ENCODE data around the gene HNRNPH2. TPM values are rescaled to one million over a fixed set of nuclear protein-coding genes. Genes with fewer than 3 reads are reported as not detected.

HNRNPH2 gene, protein sequence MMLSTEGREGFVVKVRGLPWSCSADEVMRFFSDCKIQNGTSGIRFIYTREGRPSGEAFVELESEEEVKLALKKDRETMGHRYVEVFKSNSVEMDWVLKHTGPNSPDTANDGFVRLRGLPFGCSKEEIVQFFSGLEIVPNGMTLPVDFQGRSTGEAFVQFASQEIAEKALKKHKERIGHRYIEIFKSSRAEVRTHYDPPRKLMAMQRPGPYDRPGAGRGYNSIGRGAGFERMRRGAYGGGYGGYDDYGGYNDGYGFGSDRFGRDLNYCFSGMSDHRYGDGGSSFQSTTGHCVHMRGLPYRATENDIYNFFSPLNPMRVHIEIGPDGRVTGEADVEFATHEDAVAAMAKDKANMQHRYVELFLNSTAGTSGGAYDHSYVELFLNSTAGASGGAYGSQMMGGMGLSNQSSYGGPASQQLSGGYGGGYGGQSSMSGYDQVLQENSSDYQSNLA
- 10 to 100 TPM; 54.6 to 69.4 (median 58.8) TPM for total RNA-seq
- polyA plus RNA-seq, result 53.3 TPM
- long read RNA-seq, donor 1, transcript HNRNPH2-201 (2 exons, 2,223 nt), result major isoform, 273 of 277 reads
- long read RNA-seq, donor 1, partial matches to known transcripts, result 3 of 277 reads
- long read RNA-seq, donor 1, other reads (novel, unspliced or antisense), result 1 of 277 reads
- long read RNA-seq, donor 2, transcript HNRNPH2-201 (2 exons, 2,223 nt), result major isoform, 70 of 71 reads
- long read RNA-seq, donor 2, partial matches to known transcripts, result 0 of 71 reads
- long read RNA-seq, donor 2, other reads (novel, unspliced or antisense), result 1 of 71 reads
- long read RNA-seq, donor 3, transcript HNRNPH2-201 (2 exons, 2,223 nt), result major isoform, 735 of 761 reads
- long read RNA-seq, donor 3, partial matches to known transcripts, result 25 of 761 reads
- long read RNA-seq, donor 3, other reads (novel, unspliced or antisense), result 1 of 761 reads
- long read RNA-seq, donor 4, transcript HNRNPH2-201 (2 exons, 2,223 nt), result major isoform, 78 of 84 reads
- long read RNA-seq, donor 4, partial matches to known transcripts, result 0 of 84 reads
- long read RNA-seq, donor 4, other reads (novel, unspliced or antisense), result 6 of 84 reads

DNA sequence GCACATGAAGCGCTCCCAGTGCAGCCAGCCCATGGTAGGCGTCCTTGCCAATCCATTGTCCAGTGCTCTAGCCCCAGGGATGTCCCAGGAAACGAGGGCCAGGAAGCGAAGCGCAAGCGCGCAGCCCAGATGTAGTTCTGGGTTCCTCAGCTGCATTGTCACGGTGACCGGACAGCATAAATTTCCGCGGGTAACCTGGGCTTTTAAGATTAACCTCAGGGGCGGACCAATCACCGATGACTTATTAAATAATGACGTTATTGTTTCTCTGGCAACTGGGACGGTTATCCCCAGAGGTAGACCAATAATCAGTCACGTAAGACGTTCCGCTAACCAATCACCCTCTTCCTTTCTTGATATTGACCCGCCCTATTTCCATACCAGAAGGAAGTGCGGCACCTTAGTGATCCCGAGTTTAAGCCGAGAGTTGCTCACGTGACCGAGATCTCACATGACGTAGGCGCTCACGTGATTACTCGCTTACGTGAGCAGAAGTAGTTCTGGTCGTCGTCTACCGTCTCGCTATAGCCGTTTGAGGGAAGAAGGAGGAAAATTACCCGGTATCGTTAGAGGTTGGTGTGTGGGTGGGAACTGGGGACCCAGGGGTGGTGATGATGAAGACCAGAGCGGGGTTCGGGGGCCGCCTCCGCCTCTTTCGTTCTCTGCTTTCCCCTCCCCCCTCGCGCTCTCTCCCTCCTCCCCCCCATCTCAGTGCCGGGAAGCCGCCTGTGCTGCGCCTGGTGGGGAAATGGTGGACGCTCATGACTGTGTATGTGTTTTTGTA, at the start of gene HNRNPH2, which contains the start of gene GLA:
Gene HNRNPH2 (plus strand): TSS at position 475 of the 784 bp plus-strand sequence. CDS start 3,767 bp downstream, outside the sequence.
Gene GLA (minus strand): TSS at position 178 of the 784 bp plus-strand sequence. CDS start 22 bp downstream, at position 156.
- H3K27ac ChIP-seq (ENCODE audit: low read length), result peak within 1 kb of the TSS; percentile 100
- no peaks in the 10 kb centered on the region for H3K4me1 ChIP-seq (ENCODE audit: control insufficient read depth, insufficient read depth, low read length)
- WGBS, result 0% methylated on average over 46 of the region's 47 CpGs
- peak; percentile 89 to 96 (median 91) for DNase-seq
- H3K27me3 ChIP-seq (ENCODE audit: control insufficient read depth, insufficient read depth), result no peaks in the 10 kb centered on the region
- no peaks in the 10 kb centered on the region for H3K9me3 ChIP-seq (ENCODE audit: control insufficient read depth, low read length)
- ATAC-seq, result peak; percentile 98 to 99
- H3K4me3 ChIP-seq (ENCODE audit: low read length), result peak within 1 kb of the TSS; percentile 95
- intact Hi-C loops (cut with DNase I), result no loop called here

DNA sequence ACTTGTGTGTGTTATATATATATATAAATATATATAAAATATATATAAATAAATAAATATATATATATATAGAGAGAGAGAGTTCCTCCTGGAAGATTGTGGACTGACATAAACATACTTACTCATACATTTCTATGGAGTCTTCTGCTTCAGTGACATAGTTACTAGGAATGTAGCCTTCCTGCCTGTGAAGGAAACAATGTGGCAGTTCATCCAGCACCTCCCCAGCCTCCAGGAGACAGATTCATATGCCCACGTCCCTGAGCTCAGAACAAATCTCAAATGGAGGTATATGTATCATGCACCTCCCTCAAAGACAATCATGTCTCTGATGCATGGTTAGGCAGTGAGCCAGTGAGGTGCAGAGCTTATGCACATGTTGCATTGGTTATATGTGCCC, 48.1 kb upstream of the HNRNPH2 start:
- intact Hi-C loops (cut with DNase I), result no loop called here

DNA sequence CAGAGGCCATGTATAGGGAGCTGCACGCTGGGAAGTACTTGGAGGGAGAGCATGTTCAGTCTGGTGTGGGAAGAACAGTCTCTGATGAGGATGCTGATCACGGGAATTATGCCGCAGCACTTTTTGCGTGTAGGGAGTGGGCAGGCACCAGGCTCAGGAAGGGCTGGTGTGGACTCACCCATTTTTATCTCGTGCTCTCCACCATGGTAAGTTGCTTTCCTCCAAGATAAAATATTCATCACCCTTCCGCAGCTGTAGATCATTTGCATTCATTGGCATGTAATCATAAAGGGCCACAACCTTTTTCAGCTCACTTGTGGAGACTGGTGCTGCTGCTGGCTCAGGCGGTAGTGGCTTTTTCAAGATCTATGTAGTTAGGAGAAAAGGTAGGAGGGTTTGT, 47.6 kb upstream of the HNRNPH2 start:
- no peak overlapping the region for H3K4me3 ChIP-seq (ENCODE audit: low read length)
- DNase-seq (no peak), ATAC-seq (peak in 1 of 2 donors; percentile 53)
- H3K9me3 ChIP-seq (ENCODE audit: control insufficient read depth, low read length), result no peaks in the 10 kb centered on the region
- 34% methylated on average over 7 of the region's 7 CpGs for WGBS
- H3K4me1 ChIP-seq (ENCODE audit: control insufficient read depth, insufficient read depth, low read length), result no peaks in the 10 kb centered on the region
- no peaks in the 10 kb centered on the region for H3K27me3 ChIP-seq (ENCODE audit: control insufficient read depth, insufficient read depth)
- intact Hi-C loops (cut with DNase I), result no loop called here
- H3K27ac ChIP-seq (ENCODE audit: low read length), result no peak overlapping the region

More for the DNA sequence above, 48.1 kb upstream of the HNRNPH2 start:
- DNase-seq, result no peak
- Histone ChIP-seq H3K27ac (ENCODE audit: low read length) (no peak overlapping the region), H3K4me3 (ENCODE audit: low read length) (no peak overlapping the region), H3K4me1 (ENCODE audit: control insufficient read depth, insufficient read depth, low read length) (no peaks in the 10 kb centered on the region), H3K27me3 (ENCODE audit: control insufficient read depth, insufficient read depth) (no peaks in the 10 kb centered on the region), H3K9me3 (ENCODE audit: control insufficient read depth, low read length) (no peaks in the 10 kb centered on the region)
- ATAC-seq, result no peak
- WGBS, result 28% methylated on average over 1 of the region's 1 CpG

- WGBS, result 80% methylated on average over 3 of the region's 3 CpGs
- intact Hi-C loops (cut with DNase I), result no loop called here
- DNase-seq (no peak), ATAC-seq (no peak)
- no peak overlapping the region for H3K4me3 ChIP-seq (ENCODE audit: low read length)
- H3K27ac ChIP-seq (ENCODE audit: low read length), result no peak overlapping the region
- no peaks in the 10 kb centered on the region for H3K4me1 ChIP-seq (ENCODE audit: control insufficient read depth, insufficient read depth, low read length)
- H3K9me3 ChIP-seq (ENCODE audit: control insufficient read depth, low read length), result no peaks in the 10 kb centered on the region
- no peaks in the 10 kb centered on the region for H3K27me3 ChIP-seq (ENCODE audit: control insufficient read depth, insufficient read depth)
These were observed 45.9 kb upstream of the HNRNPH2 start for GRCh38 chrX:101362116-101362515.

- intact Hi-C loops (cut with DNase I), result no loop called here
- Histone ChIP-seq H3K4me1 (ENCODE audit: control insufficient read depth, insufficient read depth, low read length) (no peaks in the 10 kb centered on the region), H3K4me3 (ENCODE audit: low read length) (no peak overlapping the region), H3K9me3 (ENCODE audit: control insufficient read depth, low read length) (no peaks in the 10 kb centered on the region), H3K27me3 (ENCODE audit: control insufficient read depth, insufficient read depth) (no peaks in the 10 kb centered on the region), H3K27ac (ENCODE audit: low read length) (no peak overlapping the region)
- DNase-seq (no peak), ATAC-seq (no peak)
These were observed 45.3 kb upstream of the HNRNPH2 start for GRCh38 chrX:101362757-101363156.

GRCh38 chrX:101365301-101365795, 42.7 kb upstream of the HNRNPH2 start:
- ATAC-seq (no peak), DNase-seq (no peak)
- no peak overlapping the region for H3K4me3 ChIP-seq (ENCODE audit: low read length)
- no peaks in the 10 kb centered on the region for H3K4me1 ChIP-seq (ENCODE audit: control insufficient read depth, insufficient read depth, low read length)
- intact Hi-C loops (cut with DNase I), result no loop called here
- H3K9me3 ChIP-seq (ENCODE audit: control insufficient read depth, low read length), result no peaks in the 10 kb centered on the region
- 90% methylated on average over 1 of the region's 1 CpG for WGBS
- no peaks in the 10 kb centered on the region for H3K27me3 ChIP-seq (ENCODE audit: control insufficient read depth, insufficient read depth)
- H3K27ac ChIP-seq (ENCODE audit: low read length), result no peak overlapping the region

DNA sequence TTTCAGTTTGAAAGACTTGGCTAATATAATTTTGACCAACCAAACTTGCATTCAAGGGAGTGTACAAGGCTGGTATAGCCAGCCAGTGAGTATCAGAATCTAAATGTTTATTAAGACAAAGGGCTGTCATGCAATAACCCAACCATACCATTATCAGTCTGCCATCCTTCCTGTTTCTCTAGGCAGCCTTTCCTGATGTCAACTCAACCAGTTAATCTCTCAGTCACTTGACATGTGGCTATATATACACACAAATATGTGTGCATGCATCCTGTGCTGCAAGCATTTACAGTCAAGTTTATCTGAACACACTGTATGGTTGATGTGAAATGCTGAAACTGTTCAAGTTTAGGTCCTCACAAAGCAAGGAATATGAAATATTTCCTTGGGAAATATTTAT, 39.2 kb upstream of the HNRNPH2 start:
- no peaks in the 10 kb centered on the region for H3K9me3 ChIP-seq (ENCODE audit: control insufficient read depth, low read length)
- intact Hi-C loops (cut with DNase I), result no loop called here
- no peaks in the 10 kb centered on the region for H3K4me1 ChIP-seq (ENCODE audit: control insufficient read depth, insufficient read depth, low read length)
- ATAC-seq (no peak), DNase-seq (no peak)
- no peak overlapping the region for H3K27ac ChIP-seq (ENCODE audit: low read length)
- no peaks in the 10 kb centered on the region for H3K27me3 ChIP-seq (ENCODE audit: control insufficient read depth, insufficient read depth)
- H3K4me3 ChIP-seq (ENCODE audit: low read length), result no peak overlapping the region

- ATAC-seq (no peak), DNase-seq (no peak)
- Histone ChIP-seq H3K27me3 (ENCODE audit: control insufficient read depth, insufficient read depth) (no peaks in the 10 kb centered on the region), H3K4me1 (ENCODE audit: control insufficient read depth, insufficient read depth, low read length) (no peaks in the 10 kb centered on the region), H3K4me3 (ENCODE audit: low read length) (no peak overlapping the region), H3K9me3 (ENCODE audit: control insufficient read depth, low read length) (no peaks in the 10 kb centered on the region), H3K27ac (ENCODE audit: low read length) (no peak overlapping the region)
- intact Hi-C loops (cut with DNase I), result no loop called here
- WGBS, result 66% methylated on average over 6 of the region's 6 CpGs
These were observed 38.3 kb upstream of the HNRNPH2 start for GRCh38 chrX:101369687-101370086.

DNA sequence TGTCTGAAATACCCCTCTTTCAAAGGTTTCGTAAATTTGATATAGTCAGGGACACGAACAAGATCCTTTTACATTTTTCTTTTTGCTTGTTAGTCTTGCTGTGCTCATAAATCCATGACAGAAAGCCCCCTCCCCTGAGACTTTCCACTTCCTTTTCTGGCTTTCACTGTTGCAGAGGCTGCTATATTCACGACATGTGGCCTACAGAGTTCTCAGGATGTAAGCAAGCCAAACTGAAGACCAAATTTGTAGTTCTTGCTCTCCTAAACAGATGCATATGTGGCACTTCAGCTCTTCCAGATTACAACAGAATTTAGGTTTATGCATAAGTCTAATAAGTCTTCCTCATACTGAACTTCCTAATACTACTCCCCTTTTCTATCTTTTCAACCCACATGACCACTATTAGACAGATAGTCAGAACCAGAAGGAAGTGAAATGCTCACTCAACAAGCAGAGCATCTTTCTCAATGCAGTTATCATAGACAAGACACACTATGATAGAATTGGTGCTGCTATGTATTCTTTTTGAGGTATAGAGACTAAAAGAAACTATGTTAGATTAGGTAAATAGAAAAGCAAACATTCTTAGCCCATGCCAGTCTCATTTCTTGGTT, 37.0 kb upstream of the HNRNPH2 start:
- Histone ChIP-seq H3K27ac (ENCODE audit: low read length) (no peak overlapping the region), H3K4me3 (ENCODE audit: low read length) (no peak overlapping the region), H3K9me3 (ENCODE audit: control insufficient read depth, low read length) (no peaks in the 10 kb centered on the region), H3K27me3 (ENCODE audit: control insufficient read depth, insufficient read depth) (no peaks in the 10 kb centered on the region), H3K4me1 (ENCODE audit: control insufficient read depth, insufficient read depth, low read length) (no peaks in the 10 kb centered on the region)
- ATAC-seq (no peak), DNase-seq (no peak)
- intact Hi-C loops (cut with DNase I), result no loop called here
- 61% methylated on average over 3 of the region's 3 CpGs for WGBS

- Histone ChIP-seq H3K4me1 (ENCODE audit: control insufficient read depth, insufficient read depth, low read length) (no peaks in the 10 kb centered on the region), H3K27ac (ENCODE audit: low read length) (no peak overlapping the region), H3K27me3 (ENCODE audit: control insufficient read depth, insufficient read depth) (no peaks in the 10 kb centered on the region), H3K4me3 (ENCODE audit: low read length) (no peak overlapping the region), H3K9me3 (ENCODE audit: control insufficient read depth, low read length) (no peaks in the 10 kb centered on the region)
- intact Hi-C loops (cut with DNase I), result no loop called here
- DNase-seq, result no peak
- no peak for ATAC-seq
- 82% methylated on average over 1 of the region's 1 CpG for WGBS
These were observed 30.5 kb upstream of the HNRNPH2 start for GRCh38 chrX:101377547-101377946.
